IPS-20b (cell line): ENCODE data around the gene BHLHE23.
"Not testable (repeated sequence)": the region's sequence is repeated elsewhere in the genome, so short reads cannot be mapped to it uniquely, and the experiment has no call there.

Experiments used
- H3K27ac ChIP-seq: one replicate; pipeline ENCODE4 v1.5.1; 2013; ENCODE audit warnings: low read length
- H3K27me3 ChIP-seq: 2 replicates; pipeline ENCODE4 v1.6.1; 2013; ENCODE audit warnings: mild to moderate bottlenecking, low read length, inconsistent platforms; ENCODE audit not compliant: insufficient read depth
- H3K36me3 ChIP-seq: 2 replicates; pipeline ENCODE4 v1.6.1; 2013; ENCODE audit warnings: low read depth, mild to moderate bottlenecking, inconsistent platforms, low read length, moderate library complexity; ENCODE audit not compliant: insufficient read depth
- H3K4me1 ChIP-seq: 2 replicates; pipeline ENCODE4 v1.6.1; 2013; ENCODE audit warnings: mild to moderate bottlenecking, control low read depth, inconsistent platforms, low read length, moderate library complexity; ENCODE audit not compliant: insufficient read depth
- H3K4me3 ChIP-seq: 2 replicates; pipeline ENCODE4 v1.5.1; 2013; ENCODE audit warnings: mild to moderate bottlenecking, low read length, inconsistent platforms
- H3K9ac ChIP-seq: 2 replicates; pipeline ENCODE4 v1.6.1; 2013; ENCODE audit warnings: low read depth, mild to moderate bottlenecking, inconsistent platforms, low read length, moderate library complexity
- H3K9me3 ChIP-seq: 2 replicates; pipeline ENCODE4 v1.6.1; 2013; ENCODE audit warnings: mild to moderate bottlenecking, low read depth, low read length, inconsistent platforms; ENCODE audit not compliant: insufficient read depth

BHLHE23 gene

DNA sequence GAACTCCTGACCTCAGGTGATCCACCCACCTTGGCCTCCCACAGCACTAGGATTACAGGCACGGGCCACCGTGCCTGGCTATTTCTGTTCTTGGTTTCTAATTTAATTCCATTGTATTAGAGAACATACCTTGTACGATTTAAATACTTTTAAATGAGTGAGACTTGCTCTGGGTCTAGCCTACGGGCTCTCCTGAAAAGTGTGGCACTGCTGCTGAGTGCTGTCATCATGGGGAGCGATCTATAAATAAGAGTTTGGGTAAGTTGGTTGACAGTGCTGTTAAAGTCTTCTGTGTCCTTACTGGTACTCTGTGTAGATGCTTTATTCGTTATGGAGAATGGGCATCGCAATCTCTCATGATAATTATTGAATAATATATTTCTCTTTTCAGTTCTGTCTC lies 35.0 kb upstream of the BHLHE23 start:
- Histone ChIP-seq H3K4me1 (peaks cover 2% of the 10 kb centered on the region; the same call in 1 of the 2 replicates), H3K36me3 (no peaks in the 10 kb centered on the region), H3K9me3 (no peaks in the 10 kb centered on the region), H3K9ac (no peak overlapping the region), H3K4me3 (no peak overlapping the region), H3K27ac (no peak overlapping the region), H3K27me3 (peaks cover 2% of the 10 kb centered on the region)

- H3K27ac ChIP-seq: no peak overlapping the region
- H3K4me3 ChIP-seq: no peak overlapping the region
- H3K36me3 ChIP-seq: no peaks in the 10 kb centered on the region
Measured at GRCh38 chr20:63037669-63038268, 31.0 kb upstream of the BHLHE23 start.

GRCh38 chr20:63036291-63036690 lies 29.5 kb upstream of the BHLHE23 start:
- no peaks in the 10 kb centered on the region for H3K36me3 ChIP-seq
- H3K4me3 ChIP-seq: no peak overlapping the region
- H3K27ac ChIP-seq: no peak overlapping the region
- H3K9ac ChIP-seq: no peak overlapping the region
- H3K27me3 ChIP-seq: peaks cover 49% of the 10 kb centered on the region
- H3K9me3 ChIP-seq: no peaks in the 10 kb centered on the region
- H3K4me1 ChIP-seq: peaks cover 23% of the 10 kb centered on the region; the same call in 1 of the 2 replicates

More at GRCh38 chr20:63037669-63038268, 31.0 kb upstream of the BHLHE23 start:
- Histone ChIP-seq H3K4me1 (peaks cover 18% of the 10 kb centered on the region; the same call in 1 of the 2 replicates), H3K27me3 (peaks cover 36% of the 10 kb centered on the region), H3K9ac (no peak overlapping the region), H3K9me3 (no peaks in the 10 kb centered on the region)

DNA sequence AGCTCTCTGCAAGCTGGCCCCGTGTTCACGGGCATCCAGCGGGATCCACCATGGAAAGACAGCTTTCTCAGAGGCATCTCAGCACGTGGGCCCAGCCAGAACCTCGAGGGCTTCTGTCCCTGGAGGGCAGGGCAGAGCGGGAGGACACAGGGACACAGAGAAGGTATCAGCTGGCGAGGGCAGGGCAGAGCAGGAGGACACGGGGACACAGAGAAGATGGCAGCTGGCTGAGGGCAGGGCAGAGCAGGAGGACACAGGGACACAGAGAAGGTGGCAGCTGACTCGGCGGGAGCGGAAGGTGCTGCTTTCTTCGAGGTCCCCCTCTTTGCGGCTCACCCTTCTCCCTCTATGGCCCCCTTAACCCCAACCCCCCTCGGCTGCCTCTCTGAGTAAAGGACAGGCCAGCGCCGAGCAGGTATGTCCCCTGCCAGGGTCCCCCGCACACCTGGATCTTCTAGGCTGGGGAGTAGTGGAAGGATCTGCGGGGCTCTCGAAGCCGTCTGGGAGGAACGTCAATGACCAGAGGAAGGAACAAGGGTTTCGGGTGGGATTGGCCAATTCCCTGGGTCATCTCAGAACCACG lies 28.9 kb upstream of the BHLHE23 start:
- H3K9me3 ChIP-seq: no peaks in the 10 kb centered on the region
- H3K27ac ChIP-seq: no peak overlapping the region
- peaks cover 50% of the 10 kb centered on the region for H3K27me3 ChIP-seq
- H3K36me3 ChIP-seq: no peaks in the 10 kb centered on the region
- H3K4me3 ChIP-seq: no peak overlapping the region
- H3K4me1 ChIP-seq: peaks cover 23% of the 10 kb centered on the region; the same call in 1 of the 2 replicates
- H3K9ac ChIP-seq: no peak overlapping the region

DNA sequence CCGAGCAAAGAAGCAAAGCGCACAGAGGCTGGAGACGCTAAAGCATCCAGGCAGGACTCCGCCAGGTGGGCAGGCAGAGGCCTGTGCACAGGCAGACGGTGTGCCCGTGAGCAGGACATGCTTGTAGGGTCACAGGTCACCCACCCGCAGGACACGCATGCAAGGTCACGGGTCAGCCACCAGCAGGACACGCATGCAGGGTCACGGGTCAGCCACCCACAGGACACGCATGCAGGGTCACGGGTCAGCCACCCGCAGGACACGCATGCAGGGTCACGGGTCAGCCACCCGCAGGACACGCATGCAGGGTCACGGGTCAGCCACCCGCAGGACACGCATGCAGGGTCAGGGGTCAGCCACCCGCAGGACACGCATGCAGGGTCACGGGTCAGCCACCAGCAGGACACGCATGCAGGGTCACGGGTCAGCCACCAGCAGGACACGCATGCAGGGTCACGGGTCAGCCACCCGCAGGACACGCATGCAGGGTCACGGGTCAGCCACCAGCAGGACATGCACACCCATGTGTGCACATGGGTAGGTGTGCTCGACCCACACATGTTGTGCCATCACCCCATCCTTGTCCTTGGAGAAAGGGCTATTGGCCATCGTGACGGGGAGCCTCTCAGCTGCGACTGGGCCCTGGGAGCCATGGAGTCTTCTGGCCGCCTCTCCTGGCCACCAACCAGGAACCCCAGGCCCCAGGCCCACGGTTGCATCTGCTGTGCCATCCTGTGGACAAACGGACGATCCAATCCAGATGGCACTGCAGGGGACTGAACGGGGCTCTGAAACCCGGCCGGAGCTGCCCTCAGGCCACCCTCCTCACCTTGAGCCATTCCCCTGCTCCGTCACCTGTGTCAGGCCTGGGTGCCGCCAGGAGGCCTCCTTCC lies 28.2 kb upstream of the BHLHE23 start:
- H3K9ac ChIP-seq, H3K36me3 ChIP-seq, H3K9me3 ChIP-seq, H3K4me3 ChIP-seq: not testable (repeated sequence)
- Histone ChIP-seq H3K4me1 (peaks cover 23% of the 10 kb centered on the region; the same call in 1 of the 2 replicates), H3K27me3 (peaks cover 57% of the 10 kb centered on the region), H3K27ac (peak overlapping the region; percentile 14)

DNA sequence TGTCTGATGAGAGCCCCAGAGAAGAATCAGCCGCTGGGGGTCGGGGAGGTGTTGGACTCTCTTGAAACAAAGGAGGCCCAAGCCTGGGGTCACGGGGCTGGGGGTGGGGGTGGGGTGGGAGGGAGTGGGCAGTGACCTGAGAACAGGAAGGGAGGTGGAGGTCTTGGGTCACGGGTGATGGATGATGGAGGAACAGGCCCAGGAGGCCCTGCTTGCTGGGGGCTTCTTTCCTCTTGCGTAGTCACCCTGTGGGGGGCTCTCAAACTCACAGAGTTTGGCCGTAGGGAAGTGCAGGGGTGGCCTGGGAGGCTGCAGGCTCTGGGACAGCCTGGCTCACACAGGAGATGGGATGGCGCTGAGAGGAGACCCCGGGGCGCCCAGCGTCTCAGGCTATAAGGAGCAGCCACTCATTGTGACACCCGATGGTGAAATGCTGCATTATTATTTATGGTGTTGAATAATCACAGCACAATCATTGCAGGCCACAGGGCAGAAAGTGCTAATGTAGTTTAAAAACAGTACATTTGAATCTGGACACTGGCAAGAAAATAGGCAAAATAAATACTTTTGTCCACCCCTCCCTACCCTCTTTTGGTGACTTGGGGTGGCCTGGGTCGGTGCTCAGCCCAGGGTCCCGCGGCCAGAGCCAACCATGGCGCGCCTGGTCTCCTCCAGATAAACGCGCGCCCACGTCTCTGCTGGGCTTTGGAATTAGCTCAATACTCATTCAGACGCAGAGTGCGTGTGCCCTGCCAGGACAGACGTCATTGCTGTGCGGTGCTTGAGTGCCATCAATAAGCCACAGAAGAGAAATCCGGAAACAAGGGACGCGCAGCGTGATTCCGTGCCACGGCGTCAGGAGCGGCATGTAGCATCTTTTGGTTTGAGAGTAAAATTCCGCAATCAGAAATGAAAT lies 27.3 kb upstream of the BHLHE23 start:
- H3K27ac ChIP-seq: peak overlapping the region; percentile 14
- peaks cover 23% of the 10 kb centered on the region; the same call in 1 of the 2 replicates for H3K4me1 ChIP-seq
- H3K36me3 ChIP-seq: no peaks in the 10 kb centered on the region
- H3K27me3 ChIP-seq: peaks cover 63% of the 10 kb centered on the region
- H3K9ac ChIP-seq: peak overlapping the region; percentile 48; the same call in 1 of the 2 replicates
- H3K4me3 ChIP-seq: peak overlapping the region; percentile 35; the same call in 1 of the 2 replicates
- no peaks in the 10 kb centered on the region for H3K9me3 ChIP-seq

DNA sequence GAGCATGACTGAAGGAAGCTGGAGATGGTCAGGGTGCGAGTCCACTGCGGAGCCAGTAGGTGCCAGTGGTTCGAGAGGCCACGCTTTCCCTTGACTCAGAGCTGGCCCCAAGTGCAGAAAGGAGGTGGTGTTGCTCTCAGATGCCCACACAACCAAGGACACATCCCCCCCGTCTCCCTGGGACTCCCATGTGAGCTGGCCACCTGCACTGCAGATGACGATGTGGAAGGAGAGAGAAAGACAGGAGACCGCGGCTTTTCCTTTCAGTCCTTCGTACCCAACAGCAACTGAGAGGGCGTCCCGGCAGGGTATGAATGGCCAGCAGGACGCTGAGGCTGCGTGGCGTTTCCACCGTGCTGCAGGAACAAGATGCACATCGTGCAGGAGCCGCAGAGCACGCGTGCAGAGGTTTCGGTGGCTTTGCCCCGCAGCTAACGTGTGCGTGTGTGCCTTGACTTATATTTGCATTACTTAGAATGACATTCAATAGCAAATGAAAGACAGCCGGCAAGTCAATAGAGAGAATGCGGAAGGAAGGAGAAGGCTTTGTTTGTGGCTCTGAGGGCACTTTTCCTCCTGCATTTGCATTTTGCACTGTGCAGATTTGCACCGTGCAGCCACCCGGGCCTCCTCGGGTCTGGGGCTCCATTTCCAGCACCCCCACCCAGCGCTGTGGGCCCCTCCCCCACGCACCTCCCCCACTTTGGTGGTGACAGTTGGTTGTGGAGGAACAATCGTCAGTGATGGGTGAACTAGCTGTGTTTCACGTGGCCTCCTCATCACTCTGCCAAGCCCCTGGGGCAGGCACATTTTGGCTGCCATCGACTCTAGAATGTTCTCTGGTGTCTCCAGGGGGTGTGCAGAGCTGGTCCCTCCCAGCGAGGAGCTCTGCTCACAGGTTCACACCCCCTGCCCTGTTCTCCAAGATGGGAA lies 26.4 kb upstream of the BHLHE23 start:
- H3K27ac ChIP-seq: peak overlapping the region; percentile 51
- H3K36me3 ChIP-seq: no peaks in the 10 kb centered on the region
- no peaks in the 10 kb centered on the region for H3K9me3 ChIP-seq
- H3K27me3 ChIP-seq: peaks cover 69% of the 10 kb centered on the region
- H3K4me1 ChIP-seq: peaks cover 25% of the 10 kb centered on the region; the same call in 1 of the 2 replicates
- H3K9ac ChIP-seq: no peak overlapping the region
- H3K4me3 ChIP-seq: peak overlapping the region; percentile 35

DNA sequence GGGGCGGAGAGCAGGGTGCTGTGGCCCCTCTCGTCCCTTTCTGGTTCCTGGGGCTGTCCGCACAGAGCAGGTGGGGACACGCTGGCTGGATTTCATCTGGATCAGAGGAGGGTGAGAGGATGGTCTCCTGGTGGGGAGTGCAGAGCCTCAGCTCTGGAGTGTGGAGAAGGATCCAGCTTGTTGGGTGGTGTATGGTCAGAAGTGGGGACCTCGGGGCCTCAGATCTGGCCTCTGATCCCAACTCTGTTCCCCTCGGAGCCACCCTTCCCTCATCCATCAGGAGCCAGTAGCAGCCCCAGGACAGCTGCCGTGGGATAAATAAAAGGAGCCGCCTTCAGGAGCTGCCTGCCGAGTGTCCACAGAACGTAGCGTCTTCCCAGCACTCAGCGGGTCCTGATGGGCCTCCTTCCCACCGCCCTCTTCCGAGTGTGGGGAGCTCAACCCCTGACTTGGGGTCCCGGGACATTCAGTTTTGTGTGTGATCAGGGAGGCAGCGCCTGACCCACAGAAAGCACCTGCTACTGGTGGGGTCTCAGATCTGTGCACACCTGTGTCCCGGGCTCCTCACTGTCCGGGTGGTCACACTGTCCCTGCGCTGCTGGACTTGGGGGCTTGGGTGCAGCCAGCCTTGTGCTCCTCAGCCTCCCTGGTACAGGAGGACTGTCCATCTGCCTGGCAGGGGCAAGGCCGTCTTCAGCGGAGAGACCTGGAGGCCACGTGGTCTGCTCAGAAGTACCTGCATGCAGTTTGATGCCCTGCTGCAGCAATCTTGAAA lies 25.4 kb upstream of the BHLHE23 start:
- peaks cover 76% of the 10 kb centered on the region for H3K27me3 ChIP-seq

GRCh38 chr20:63031251-63032014 lies 24.7 kb upstream of the BHLHE23 start:
- no peak overlapping the region for H3K27ac ChIP-seq
- peaks cover 78% of the 10 kb centered on the region for H3K27me3 ChIP-seq

More for the DNA sequence above, 25.4 kb upstream of the BHLHE23 start:
- no peak overlapping the region for H3K4me3 ChIP-seq
- no peaks in the 10 kb centered on the region for H3K36me3 ChIP-seq
- H3K9me3 ChIP-seq: no peaks in the 10 kb centered on the region
- no peak overlapping the region for H3K9ac ChIP-seq
- H3K27ac ChIP-seq: no peak overlapping the region
- H3K4me1 ChIP-seq: peaks cover 29% of the 10 kb centered on the region; the same call in 1 of the 2 replicates

More at GRCh38 chr20:63031251-63032014, 24.7 kb upstream of the BHLHE23 start:
- H3K4me1 ChIP-seq: peaks cover 26% of the 10 kb centered on the region; the same call in 1 of the 2 replicates
- no peaks in the 10 kb centered on the region for H3K9me3 ChIP-seq
- no peak overlapping the region for H3K4me3 ChIP-seq
- no peak overlapping the region for H3K9ac ChIP-seq
- H3K36me3 ChIP-seq: no peaks in the 10 kb centered on the region
